Measurements from ENCODE around the gene PTPRM.
"Not testable (repeated sequence)": the region's sequence is repeated elsewhere in the genome, so short reads cannot be mapped to it uniquely, and the experiment has no call there.

The PTPRM gene

DNA sequence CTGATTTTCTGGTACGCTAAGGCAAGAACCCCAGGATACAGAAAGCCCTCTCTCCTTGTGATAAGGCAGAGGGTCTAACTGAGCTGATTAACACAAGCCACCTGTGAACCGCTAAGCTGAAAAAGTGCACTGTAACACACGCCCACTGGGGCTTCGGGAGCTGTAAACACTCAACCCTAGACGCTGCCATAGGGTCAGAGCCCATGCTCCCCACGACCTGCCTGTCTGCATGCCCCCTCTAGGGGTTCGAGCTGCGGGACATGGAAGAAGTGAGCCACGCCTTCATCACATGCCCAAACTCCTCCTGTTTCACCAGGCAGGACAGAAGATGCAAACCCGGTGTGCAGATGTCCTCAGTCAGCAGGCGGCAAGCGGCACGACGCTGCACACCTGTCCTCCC lies 868.3 kb downstream of the PTPRM start:
- no peak for DNase-seq (ENCODE audit: insufficient read length, low spot score)
- FAIRE-seq = no peak
- no peak for TF ChIP-seq TAF1 (IDR thresholded peaks at IDR 0.05; ENCODE audit: low read depth, low read length)
- no peak for TF ChIP-seq POLR2A (IDR thresholded peaks at IDR 0.05; ENCODE audit: low read depth, low read length)
- no peak for TF ChIP-seq PAX5 (IDR thresholded peaks at IDR 0.05; ENCODE audit: insufficient read depth, low read length, severe bottlenecking)
- no peak for TF ChIP-seq POU2F2 (IDR thresholded peaks at IDR 0.05; ENCODE audit: low read depth, low read length)

DNA sequence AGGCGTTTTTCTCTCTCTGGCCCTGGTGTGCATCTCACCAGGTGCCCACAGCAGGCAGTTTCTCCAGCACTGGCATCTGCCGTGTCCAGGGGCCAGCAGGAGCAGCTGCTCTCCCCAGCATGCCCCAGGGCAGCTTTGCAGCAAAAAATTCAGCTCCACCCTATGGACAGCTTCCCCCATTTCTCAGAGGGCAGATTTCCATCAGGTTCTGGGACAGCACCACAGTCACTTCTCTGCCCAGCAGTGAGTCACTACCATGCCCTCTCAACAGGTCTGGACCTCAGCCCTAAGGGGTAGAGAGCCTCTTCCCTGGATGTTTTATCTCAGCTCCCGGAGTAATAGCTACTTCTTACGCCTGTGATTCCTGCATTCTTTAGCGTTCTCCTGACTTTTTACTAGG lies 871.9 kb downstream of the PTPRM start:
- FAIRE-seq (no peak), DNase-seq (ENCODE audit: insufficient read length, low spot score) (no peak)
- no peak for TF ChIP-seq PAX5 (IDR thresholded peaks at IDR 0.05; ENCODE audit: insufficient read depth, low read length, severe bottlenecking)
- no peak for TF ChIP-seq POU2F2 (IDR thresholded peaks at IDR 0.05; ENCODE audit: low read depth, low read length)
- no peak for TF ChIP-seq TAF1 (IDR thresholded peaks at IDR 0.05; ENCODE audit: low read depth, low read length)
- no peak for TF ChIP-seq SPI1 (IDR thresholded peaks at IDR 0.05; ENCODE audit: low read depth, low read length)
- no peak for TF ChIP-seq POLR2A (IDR thresholded peaks at IDR 0.05; ENCODE audit: low read depth, low read length)
- TF ChIP-seq POLR2AphosphoS5 (IDR thresholded peaks at IDR 0.05; ENCODE audit: low read depth, low read length) = no peak

DNA sequence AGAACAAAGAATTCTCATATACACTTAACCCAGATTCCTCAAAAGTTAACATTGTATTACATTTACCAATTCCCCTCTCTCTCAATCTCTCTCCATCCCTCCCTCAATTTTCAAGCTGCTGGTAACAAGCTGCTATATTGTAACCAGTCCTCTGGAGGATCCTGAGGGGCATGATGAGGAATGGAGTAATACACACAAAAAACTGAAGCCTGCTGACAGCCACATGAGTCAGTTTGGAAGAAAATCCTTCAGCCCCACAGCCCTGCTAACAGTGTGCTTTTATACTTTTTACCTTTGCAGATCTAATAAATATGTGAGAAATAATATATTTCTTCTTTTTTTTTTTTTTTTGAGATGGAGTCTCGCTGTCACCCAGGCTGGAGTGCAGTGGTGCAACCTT lies 876.4 kb downstream of the PTPRM start:
- TF ChIP-seq POLR2A (IDR thresholded peaks at IDR 0.05; ENCODE audit: low read depth, low read length) (no peak), SPI1 (IDR thresholded peaks at IDR 0.05; ENCODE audit: low read depth, low read length) (no peak), POU2F2 (IDR thresholded peaks at IDR 0.05; ENCODE audit: low read depth, low read length) (no peak), POLR2AphosphoS5 (IDR thresholded peaks at IDR 0.05; ENCODE audit: low read depth, low read length) (no peak), TAF1 (IDR thresholded peaks at IDR 0.05; ENCODE audit: low read depth, low read length) (no peak), PAX5 (IDR thresholded peaks at IDR 0.05; ENCODE audit: insufficient read depth, low read length, severe bottlenecking) (no peak)
- FAIRE-seq (no peak), DNase-seq (ENCODE audit: insufficient read length, low spot score) (no peak)

DNA sequence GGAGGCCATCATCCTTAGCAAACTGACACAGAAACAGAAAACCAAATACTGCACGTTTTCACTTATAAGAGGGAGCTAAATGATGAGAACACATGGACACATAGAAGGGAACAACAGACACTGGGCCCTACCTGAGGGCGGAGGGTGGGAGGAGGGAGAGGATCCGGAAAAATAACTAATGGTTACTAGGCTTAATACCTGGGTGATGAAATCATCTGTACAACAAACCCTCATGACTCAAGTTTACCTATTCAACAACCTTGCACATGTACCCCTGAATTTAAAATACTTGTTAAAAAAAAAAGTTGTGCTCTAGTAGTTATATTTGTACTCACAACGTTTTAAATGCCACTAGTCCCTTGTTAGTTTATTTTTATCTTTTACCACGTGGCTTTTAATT lies 879.8 kb downstream of the PTPRM start:
- FAIRE-seq = not testable (repeated sequence)

DNA sequence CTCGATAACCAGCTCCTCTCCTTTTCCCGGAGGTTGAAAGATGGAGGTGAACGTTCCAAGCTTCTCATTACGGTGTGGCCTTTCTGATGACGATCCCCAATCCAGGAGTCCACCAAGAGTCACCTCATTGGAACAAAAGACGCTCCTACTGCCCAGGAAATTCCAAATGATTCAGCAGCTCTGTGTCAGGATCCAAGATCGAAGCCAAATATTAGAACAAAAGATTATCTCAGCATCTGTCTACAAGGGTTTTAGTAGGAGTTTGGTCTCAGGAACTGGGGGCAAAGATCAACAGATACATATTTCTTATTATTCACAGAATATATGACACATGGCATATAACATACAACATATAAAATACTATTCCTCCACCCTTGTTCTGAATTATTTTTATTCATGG lies 881.0 kb downstream of the PTPRM start:
- TF ChIP-seq PAX5 (IDR thresholded peaks at IDR 0.05; ENCODE audit: insufficient read depth, low read length, severe bottlenecking) (no peak), POLR2AphosphoS5 (IDR thresholded peaks at IDR 0.05; ENCODE audit: low read depth, low read length) (no peak), POLR2A (IDR thresholded peaks at IDR 0.05; ENCODE audit: low read depth, low read length) (no peak), TAF1 (IDR thresholded peaks at IDR 0.05; ENCODE audit: low read depth, low read length) (no peak), SPI1 (IDR thresholded peaks at IDR 0.05; ENCODE audit: low read depth, low read length) (no peak), POU2F2 (IDR thresholded peaks at IDR 0.05; ENCODE audit: low read depth, low read length) (no peak)
- no peak for FAIRE-seq
- DNase-seq (ENCODE audit: insufficient read length, low spot score) = no peak

More for the DNA sequence above, 879.8 kb downstream of the PTPRM start:
- not testable (repeated sequence) for DNase-seq (ENCODE audit: insufficient read length, low spot score)

DNA sequence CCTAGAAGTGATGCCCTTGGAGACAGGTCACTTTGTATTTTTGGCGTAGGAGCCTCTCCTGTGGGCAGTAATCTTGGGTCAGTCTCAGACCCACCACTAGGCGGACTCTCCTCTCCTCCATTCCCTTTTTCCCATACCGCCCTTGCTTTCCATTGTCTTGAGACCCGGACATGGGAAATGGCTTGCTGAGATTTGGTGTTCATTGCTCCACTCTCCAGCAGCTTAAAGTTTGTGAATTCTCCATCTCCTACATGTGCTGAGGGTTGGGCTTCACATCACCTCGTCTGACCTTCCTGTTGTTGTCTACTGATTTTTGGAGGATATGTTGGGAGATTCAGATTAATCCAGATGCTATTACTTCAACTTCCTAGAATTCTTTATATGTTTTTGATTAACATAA lies 882.9 kb downstream of the PTPRM start:
- DNase-seq (ENCODE audit: insufficient read length, low spot score) (no peak), FAIRE-seq (no peak)
- TF ChIP-seq SPI1 (IDR thresholded peaks at IDR 0.05; ENCODE audit: low read depth, low read length) (no peak), POLR2AphosphoS5 (IDR thresholded peaks at IDR 0.05; ENCODE audit: low read depth, low read length) (no peak), TAF1 (IDR thresholded peaks at IDR 0.05; ENCODE audit: low read depth, low read length) (no peak), POLR2A (IDR thresholded peaks at IDR 0.05; ENCODE audit: low read depth, low read length) (no peak), PAX5 (IDR thresholded peaks at IDR 0.05; ENCODE audit: insufficient read depth, low read length, severe bottlenecking) (no peak), POU2F2 (IDR thresholded peaks at IDR 0.05; ENCODE audit: low read depth, low read length) (no peak)

DNA sequence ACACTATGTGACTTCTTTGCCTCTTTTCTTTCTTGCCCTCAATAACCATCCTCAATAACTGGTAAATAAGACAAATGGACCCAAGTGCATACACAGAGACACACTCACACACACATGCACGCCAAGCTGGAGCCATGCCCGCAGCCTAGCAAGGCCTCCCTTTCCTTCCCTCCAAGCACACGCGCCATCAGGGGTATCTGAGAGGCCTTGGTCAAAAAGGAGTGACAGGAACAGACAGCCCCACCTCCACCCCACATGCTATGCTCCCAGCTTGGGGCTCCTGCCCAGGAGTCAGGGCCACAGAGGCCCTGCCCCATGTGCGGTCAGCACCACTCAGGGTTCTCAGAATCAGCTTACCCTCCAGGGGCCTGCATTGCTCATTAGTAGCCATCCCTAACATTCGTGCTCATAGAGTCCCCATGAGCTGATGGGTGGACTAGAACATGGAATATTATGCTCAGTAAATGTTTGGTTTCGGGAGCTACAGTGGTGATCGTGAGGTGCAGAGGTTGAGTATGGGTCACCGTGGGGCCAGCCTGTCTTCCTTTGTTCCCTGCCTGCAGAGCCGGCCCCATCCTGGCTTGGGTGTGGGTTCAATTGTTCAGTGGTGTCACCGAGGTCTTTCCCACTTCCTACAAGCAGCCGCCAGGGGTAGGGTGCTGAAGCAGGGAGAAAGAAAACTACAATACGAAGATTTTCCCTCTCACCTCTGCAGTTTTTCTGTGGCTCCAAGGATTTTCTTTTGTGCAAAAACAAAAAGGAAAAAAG lies 884.0 kb downstream of the PTPRM start:
- DNase-seq (ENCODE audit: insufficient read length, low spot score) = no peak
- FAIRE-seq = no peak
- TF ChIP-seq POLR2A (IDR thresholded peaks at IDR 0.05; ENCODE audit: low read depth, low read length) = no peak
- no peak for TF ChIP-seq TAF1 (IDR thresholded peaks at IDR 0.05; ENCODE audit: low read depth, low read length)
- no peak for TF ChIP-seq PAX5 (IDR thresholded peaks at IDR 0.05; ENCODE audit: insufficient read depth, low read length, severe bottlenecking)
- TF ChIP-seq POLR2AphosphoS5 (IDR thresholded peaks at IDR 0.05; ENCODE audit: low read depth, low read length) = no peak
- TF ChIP-seq POU2F2 (IDR thresholded peaks at IDR 0.05; ENCODE audit: low read depth, low read length) = no peak
- no peak for TF ChIP-seq SPI1 (IDR thresholded peaks at IDR 0.05; ENCODE audit: low read depth, low read length)

DNA sequence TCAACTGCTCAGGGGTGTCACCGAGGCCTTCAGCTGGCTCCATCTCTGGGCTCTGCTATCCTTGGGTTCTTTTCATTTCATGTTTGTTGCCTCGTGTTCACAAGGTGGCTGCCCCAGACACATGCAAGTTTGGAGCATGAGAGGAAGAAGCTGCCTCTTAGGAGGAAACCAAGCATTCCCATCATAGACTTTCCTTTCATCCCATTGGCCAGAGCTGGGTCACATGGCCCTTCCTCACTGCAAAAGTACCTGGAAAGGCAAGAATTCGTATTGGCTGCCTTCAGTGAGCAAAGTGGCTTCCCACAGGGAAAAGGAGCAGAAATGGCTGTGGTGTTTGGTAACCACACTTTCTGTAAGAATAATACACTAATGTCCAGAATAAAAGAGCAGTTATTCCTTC lies 886.4 kb downstream of the PTPRM start:
- TF ChIP-seq POLR2A (IDR thresholded peaks at IDR 0.05; ENCODE audit: low read depth, low read length) = no peak
- no peak for TF ChIP-seq PAX5 (IDR thresholded peaks at IDR 0.05; ENCODE audit: insufficient read depth, low read length, severe bottlenecking)
- TF ChIP-seq POU2F2 (IDR thresholded peaks at IDR 0.05; ENCODE audit: low read depth, low read length) = no peak
- no peak for TF ChIP-seq POLR2AphosphoS5 (IDR thresholded peaks at IDR 0.05; ENCODE audit: low read depth, low read length)
- no peak for TF ChIP-seq TAF1 (IDR thresholded peaks at IDR 0.05; ENCODE audit: low read depth, low read length)
- no peak for TF ChIP-seq SPI1 (IDR thresholded peaks at IDR 0.05; ENCODE audit: low read depth, low read length)
- DNase-seq (ENCODE audit: insufficient read length, low spot score) = no peak
- no peak for FAIRE-seq

DNA sequence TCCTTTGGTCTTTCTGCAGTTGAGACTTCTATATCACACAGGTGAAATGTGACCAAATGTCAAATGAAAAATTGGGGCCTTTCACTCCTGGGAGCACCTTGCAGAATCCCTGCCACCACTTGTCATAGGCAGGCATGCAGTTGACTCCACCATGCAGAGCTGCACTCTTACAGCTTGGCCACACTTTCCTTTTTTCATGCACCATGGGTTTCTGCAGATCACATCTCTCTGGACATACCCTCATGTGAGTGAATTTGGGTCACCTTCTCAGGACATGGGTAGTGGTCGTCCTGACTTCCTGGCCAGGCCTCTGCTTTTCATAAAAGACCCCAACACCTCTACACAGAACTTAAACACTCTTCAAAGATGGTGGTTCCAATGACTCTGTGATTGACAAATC lies 887.0 kb downstream of the PTPRM start:
- FAIRE-seq = no peak
- TF ChIP-seq TAF1 (IDR thresholded peaks at IDR 0.05; ENCODE audit: low read depth, low read length) (no peak), PAX5 (IDR thresholded peaks at IDR 0.05; ENCODE audit: insufficient read depth, low read length, severe bottlenecking) (no peak), SPI1 (IDR thresholded peaks at IDR 0.05; ENCODE audit: low read depth, low read length) (no peak), POU2F2 (IDR thresholded peaks at IDR 0.05; ENCODE audit: low read depth, low read length) (no peak), POLR2AphosphoS5 (IDR thresholded peaks at IDR 0.05; ENCODE audit: low read depth, low read length) (no peak), POLR2A (IDR thresholded peaks at IDR 0.05; ENCODE audit: low read depth, low read length) (no peak)
- no peak for DNase-seq (ENCODE audit: insufficient read length, low spot score)

Data from GM12891 (cell line).